SK-N-SH treated with all-trans-retinoic acid at 6 μM for 48 hours (cell line): ENCODE data around the gene KRR1.

ENCODE experiments used
- RARB ChIP-seq: fragments of 250-450 bp; sonication (Bioruptor Pico); IDR thresholded peaks from 2 replicates; pipeline ENCODE4 v1.8.0; 2021; ENCODE audit warnings: mild to moderate bottlenecking, moderate library complexity
- TOX ChIP-seq: fragments of 250-450 bp; sonication (Bioruptor Pico); IDR thresholded peaks from 2 replicates; pipeline ENCODE4 v1.8.0; 2021; ENCODE audit warnings: mild to moderate bottlenecking, moderate library complexity, borderline replicate concordance

DNA sequence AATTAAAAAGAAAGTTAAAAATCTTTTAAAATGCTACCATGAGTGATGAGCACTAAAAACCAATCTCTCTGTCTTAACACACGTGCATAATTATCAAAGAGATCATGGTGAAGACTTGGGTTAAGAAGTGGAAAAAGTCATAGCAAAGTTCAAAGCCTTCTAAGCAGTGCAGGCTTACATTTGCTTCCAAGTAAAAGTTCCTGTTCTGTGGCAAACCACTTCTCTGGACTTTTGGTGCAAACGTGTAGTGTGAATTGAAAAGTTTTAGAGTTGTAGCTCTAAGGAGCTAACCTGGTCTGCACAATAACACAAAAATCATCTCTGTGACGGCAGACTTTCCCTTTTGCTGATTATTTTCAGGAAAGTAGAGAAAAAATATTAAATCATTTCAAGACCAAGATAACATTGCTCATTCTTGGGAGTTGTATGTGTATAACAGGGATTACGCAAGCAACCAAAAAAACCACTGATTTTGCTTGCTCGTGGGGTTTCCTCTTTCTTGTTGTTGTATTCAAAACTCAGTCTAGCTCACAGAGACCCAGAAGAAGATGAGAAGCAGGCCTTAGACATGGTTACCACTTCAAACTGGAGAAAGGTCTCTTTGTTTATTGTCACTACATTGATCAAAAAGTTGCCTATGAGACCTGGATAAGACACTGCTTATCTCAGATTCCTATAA lies 33.2 kb downstream of the KRR1 start:
- TF ChIP-seq RARB (no peak), TOX (no peak)
